Upper lobe of right lung (tissue), 1 donor: ENCODE results near the gene OR4C6. TPM values are rescaled to one million over a fixed set of nuclear protein-coding genes. Genes with fewer than 3 reads are reported as not detected.

ENCODE experiments used
- ATAC-seq: fragments of 200-7000 bp; cut with Tn5 transposase; one replicate; pipeline ENCODE4 v1.9.1; 2020; ENCODE audit warnings: mild to moderate bottlenecking, moderate library complexity
- DNase-seq: peaks from one replicate; pipeline ENCODE4 v3.0.0-alpha.2; 2020
- H3K27ac ChIP-seq: fragments of 200-600 bp; one replicate; pipeline ENCODE4 v1.8.0; 2022
- H3K27me3 ChIP-seq: fragments of 200-600 bp; one replicate; pipeline ENCODE4 v1.8.0; 2022; ENCODE audit warnings: mild to moderate bottlenecking
- H3K36me3 ChIP-seq: fragments of 200-600 bp; one replicate; pipeline ENCODE4 v1.8.0; 2022
- H3K4me1 ChIP-seq: fragments of 200-600 bp; one replicate; pipeline ENCODE4 v1.8.0; 2022
- H3K4me3 ChIP-seq: fragments of 200-600 bp; one replicate; pipeline ENCODE4 v1.8.0; 2022; ENCODE audit warnings: mild to moderate bottlenecking
- H3K9me3 ChIP-seq: fragments of 200-600 bp; one replicate; pipeline ENCODE4 v1.8.0; 2022
- intact Hi-C: fragments of 100-400 bp; cut with DNase I; formaldehyde crosslinking; loops from one replicate; pipeline ENCODE4 v1.11.0; 2022
- long read RNA-seq: library from polyadenylated mRNA; unstranded; transcript quantifications from one replicate; pipeline ENCODE4 v2.0.0, GENCODE V29; 2021
- total RNA-seq: library from RNA; stranded (reverse); fragmentation: NEBNext Ultra II Directional; extraction: Animal tissue kit (Norgen Biotek cat#: 25700); gene quantifications from one replicate; pipeline ENCODE4 v1.2.1, GENCODE V29; 2021
- TF ChIP-seq, protein P1 (sequence below): fragments of 200-600 bp; IDR thresholded peaks from one replicate; pipeline ENCODE4 v1.8.0; 2022; ENCODE audit warnings: antibody characterized with exemption
- donor health status: DM: no; HTN: yes; CAD: no; lungs with severe emphysema.

The OR4C6 gene
- not detected for total RNA-seq
- long read RNA-seq: 0 reads

DNA sequence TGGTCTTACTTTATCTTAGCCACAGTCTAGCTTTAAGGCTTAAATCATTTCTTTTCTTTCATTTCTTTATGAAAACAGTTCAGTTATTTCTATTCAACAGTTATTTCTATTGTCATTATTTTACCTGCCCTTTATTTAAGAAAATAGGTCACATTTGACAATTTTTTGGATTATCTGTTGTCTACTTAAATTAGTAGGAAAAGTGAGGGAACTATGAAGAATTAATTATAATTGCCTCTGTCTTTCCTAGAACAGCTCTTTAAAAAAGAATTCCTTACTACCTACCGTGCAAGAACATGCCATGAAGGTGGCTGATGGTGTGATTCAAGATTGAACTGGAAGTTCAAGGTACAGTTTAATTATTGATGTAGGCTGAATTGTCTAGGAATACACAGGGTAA is at the start of gene OR4C6:
Gene OR4C6, plus strand, starts transcription at position 301 of the 400 bp plus-strand sequence. CDS start 2,966 bp downstream, outside the sequence.
- H3K27ac ChIP-seq: no peak within 1 kb of the TSS
- no peak for ATAC-seq
- H3K4me3 ChIP-seq: no peak within 1 kb of the TSS
- no peaks in the 10 kb centered on the region for H3K27me3 ChIP-seq
- intact Hi-C loops: no loop called here
- H3K36me3 ChIP-seq: no peaks in the 10 kb centered on the region
- no peak for DNase-seq
- TF ChIP-seq, protein P1, sequence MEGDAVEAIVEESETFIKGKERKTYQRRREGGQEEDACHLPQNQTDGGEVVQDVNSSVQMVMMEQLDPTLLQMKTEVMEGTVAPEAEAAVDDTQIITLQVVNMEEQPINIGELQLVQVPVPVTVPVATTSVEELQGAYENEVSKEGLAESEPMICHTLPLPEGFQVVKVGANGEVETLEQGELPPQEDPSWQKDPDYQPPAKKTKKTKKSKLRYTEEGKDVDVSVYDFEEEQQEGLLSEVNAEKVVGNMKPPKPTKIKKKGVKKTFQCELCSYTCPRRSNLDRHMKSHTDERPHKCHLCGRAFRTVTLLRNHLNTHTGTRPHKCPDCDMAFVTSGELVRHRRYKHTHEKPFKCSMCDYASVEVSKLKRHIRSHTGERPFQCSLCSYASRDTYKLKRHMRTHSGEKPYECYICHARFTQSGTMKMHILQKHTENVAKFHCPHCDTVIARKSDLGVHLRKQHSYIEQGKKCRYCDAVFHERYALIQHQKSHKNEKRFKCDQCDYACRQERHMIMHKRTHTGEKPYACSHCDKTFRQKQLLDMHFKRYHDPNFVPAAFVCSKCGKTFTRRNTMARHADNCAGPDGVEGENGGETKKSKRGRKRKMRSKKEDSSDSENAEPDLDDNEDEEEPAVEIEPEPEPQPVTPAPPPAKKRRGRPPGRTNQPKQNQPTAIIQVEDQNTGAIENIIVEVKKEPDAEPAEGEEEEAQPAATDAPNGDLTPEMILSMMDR: no peak
- H3K4me1 ChIP-seq: no peaks in the 10 kb centered on the region
- H3K9me3 ChIP-seq: no peaks in the 10 kb centered on the region

GRCh38 chr11:55624531-55624930 is 37.5 kb upstream of the OR4C6 start:
- no peak overlapping the region for H3K27ac ChIP-seq
- no peak for DNase-seq
- TF ChIP-seq, protein P1: no peak

DNA sequence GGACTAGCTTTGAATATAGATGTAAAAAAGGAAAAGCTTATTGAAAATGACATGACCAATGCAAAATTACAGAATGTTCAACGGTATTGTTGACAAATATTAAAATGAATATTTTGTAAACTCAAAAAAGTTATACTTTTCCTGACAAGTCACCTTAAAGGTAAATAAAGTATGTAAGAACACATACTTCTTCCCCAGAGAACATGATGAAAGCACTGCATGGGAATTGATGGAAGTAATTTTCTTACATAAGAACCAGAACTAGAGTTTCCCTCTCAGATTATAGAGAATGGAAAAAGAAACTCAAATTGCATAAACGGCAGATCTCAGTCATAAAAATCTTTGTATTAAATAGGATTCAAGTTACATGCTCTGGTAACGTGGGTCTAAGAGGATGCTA is 27.2 kb upstream of the OR4C6 start, which contains the start of gene OR4P4:
Gene OR4P4, plus strand, starts transcription at position 301 of the 400 bp plus-strand sequence.
- H3K27me3 ChIP-seq: no peaks in the 10 kb centered on the region
- H3K4me3 ChIP-seq: no peak within 1 kb of the TSS
- intact Hi-C loops: no loop called here
- H3K9me3 ChIP-seq: peaks cover 5% of the 10 kb centered on the region
- no peaks in the 10 kb centered on the region for H3K4me1 ChIP-seq
- DNase-seq (no peak), ATAC-seq (no peak)
- TF ChIP-seq, protein P1: no peak
- no peaks in the 10 kb centered on the region for H3K36me3 ChIP-seq
- H3K27ac ChIP-seq: no peak within 1 kb of the TSS

More at GRCh38 chr11:55624531-55624930, 37.5 kb upstream of the OR4C6 start:
- peaks cover 6% of the 10 kb centered on the region for H3K9me3 ChIP-seq
- intact Hi-C loops: no loop called here
- H3K4me1 ChIP-seq: no peaks in the 10 kb centered on the region
- no peaks in the 10 kb centered on the region for H3K36me3 ChIP-seq
- ATAC-seq: no peak
- H3K4me3 ChIP-seq: no peak overlapping the region
- H3K27me3 ChIP-seq: no peaks in the 10 kb centered on the region

DNA sequence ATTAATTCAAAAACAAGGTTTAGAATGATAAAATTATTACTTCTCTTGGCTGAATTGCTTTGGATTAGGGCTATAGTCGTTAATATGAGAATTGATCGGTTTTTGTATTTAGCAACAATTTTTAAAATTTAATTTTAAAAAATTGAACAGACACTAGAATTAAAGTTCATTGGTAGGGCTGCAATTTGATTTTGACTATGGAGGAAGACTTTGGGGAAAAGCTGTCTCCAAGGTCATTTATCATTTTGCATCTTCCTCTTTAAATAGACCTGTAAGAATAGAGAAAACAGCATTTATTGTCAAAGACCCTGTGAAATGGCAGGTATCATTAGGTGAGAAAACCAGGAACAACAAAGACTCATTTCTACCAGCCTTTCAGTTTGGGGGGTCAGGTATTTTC is 14.0 kb upstream of the OR4C6 start, which contains the start of gene OR4S2:
Gene OR4S2, plus strand, starts transcription at position 301 of the 400 bp plus-strand sequence. CDS start 2,577 bp downstream, outside the sequence.
- Histone ChIP-seq H3K27ac (no peak within 1 kb of the TSS), H3K36me3 (no peaks in the 10 kb centered on the region), H3K4me1 (no peaks in the 10 kb centered on the region), H3K27me3 (no peaks in the 10 kb centered on the region), H3K9me3 (no peaks in the 10 kb centered on the region), H3K4me3 (no peak within 1 kb of the TSS)
- TF ChIP-seq, protein P1: no peak
- intact Hi-C loops: no loop called here
- no peak for DNase-seq
- no peak for ATAC-seq

DNA sequence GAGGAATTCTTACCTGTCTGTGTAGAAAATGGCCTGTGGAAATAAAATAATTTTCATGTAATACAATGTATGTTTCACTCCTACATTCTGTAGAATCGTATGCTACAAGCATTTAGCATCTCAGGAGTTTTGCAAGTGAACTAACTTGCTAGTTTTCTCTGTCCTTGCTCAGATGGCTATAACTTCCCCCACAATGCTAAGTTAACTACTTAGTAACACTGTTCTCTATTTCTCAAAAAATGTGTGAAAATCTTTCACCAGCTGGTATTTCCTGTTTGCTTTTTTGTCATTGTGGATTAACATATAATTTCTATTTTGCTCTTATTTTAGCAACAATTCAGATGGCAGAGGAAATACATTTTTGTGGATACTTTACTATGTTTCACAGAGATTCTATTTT is 9.4 kb upstream of the OR4C6 start:
- no peak overlapping the region for H3K4me3 ChIP-seq

More for the DNA sequence above, 9.4 kb upstream of the OR4C6 start:
- no peaks in the 10 kb centered on the region for H3K4me1 ChIP-seq
- H3K27me3 ChIP-seq: no peaks in the 10 kb centered on the region
- ATAC-seq: no peak
- no peaks in the 10 kb centered on the region for H3K9me3 ChIP-seq
- DNase-seq: no peak
- TF ChIP-seq, protein P1: no peak
- intact Hi-C loops: no loop called here
- no peak overlapping the region for H3K27ac ChIP-seq
- H3K36me3 ChIP-seq: no peaks in the 10 kb centered on the region
